Measurements from ENCODE around the gene MAP3K2.
A peak's percentile ranks its signal among the peaks of the same experiment; 100 is the strongest.
"Not testable (repeated sequence)": the region's sequence is repeated elsewhere in the genome, so short reads cannot be mapped to it uniquely, and the experiment has no call there.

The MAP3K2 gene

DNA sequence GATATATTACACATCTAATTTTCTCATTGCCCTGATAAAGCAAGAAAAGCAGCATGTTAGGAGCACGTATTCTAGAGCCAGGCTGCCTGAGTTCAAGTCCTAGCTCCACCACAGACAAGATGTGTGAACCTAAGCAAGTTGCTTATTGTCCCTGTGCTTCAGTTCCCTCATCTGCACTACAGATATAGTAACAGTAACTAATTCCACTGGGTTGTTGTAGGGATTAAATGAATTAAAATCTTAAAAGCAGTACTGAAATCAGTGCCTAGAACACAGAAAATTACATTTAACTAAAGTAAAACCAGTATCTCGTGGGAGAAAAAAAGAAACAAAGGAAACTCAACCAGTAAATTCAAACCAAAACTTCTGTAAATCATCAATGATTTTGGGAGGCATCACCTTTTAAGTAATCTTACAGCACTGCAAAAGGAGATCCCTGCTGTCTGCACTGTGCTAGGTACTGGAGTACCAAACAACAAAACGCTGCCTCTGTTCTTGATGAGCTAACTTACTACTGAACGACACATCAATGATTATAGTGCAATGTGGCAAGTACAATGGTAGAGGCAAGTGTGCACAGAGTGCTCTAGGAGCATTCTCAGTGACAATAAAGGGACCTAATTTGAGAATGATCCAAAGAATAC, 7.9 kb downstream of the MAP3K2 start:
- DNase-seq = no peak

DNA sequence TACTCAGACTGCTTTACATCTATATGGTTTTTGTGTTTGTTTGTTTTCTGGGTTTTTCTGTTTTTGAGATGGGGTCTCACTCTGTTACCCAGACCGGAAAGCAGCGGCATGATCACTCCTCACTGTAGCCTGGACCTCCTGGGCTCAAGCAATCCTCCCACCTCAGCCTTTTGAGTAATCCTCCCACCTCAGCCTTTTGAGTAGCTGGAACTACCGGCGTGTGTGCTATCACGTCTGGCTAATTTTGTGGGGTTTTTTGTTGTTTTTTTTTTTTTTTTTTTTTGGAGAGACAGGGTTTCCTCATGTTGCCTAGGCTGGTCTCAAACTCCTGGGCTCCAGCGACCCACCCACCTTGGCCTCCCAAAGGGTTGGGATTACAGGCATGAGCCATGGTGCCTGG, 9.1 kb downstream of the MAP3K2 start:
- DNase-seq = peak in 1 of 2 donors; percentile 24

DNA sequence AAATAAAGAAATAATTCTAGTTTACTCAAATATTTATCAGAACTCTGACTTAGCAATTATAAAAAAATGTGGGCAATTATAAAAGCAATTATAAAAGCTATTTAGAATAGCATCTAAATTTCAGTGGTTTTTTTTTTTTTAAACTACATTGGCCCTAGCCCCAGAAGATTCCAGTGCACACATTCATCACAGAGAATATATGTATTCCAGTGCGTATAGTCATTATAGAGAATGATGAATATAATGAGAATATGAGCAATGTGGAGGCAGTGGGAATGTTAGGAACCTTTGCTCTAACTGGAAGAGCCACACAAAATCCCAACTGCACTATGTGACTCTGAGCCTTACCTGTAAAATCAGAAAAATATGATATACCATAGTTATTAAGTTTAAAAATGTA, 10.5 kb downstream of the MAP3K2 start:
- DNase-seq = no peak

DNA sequence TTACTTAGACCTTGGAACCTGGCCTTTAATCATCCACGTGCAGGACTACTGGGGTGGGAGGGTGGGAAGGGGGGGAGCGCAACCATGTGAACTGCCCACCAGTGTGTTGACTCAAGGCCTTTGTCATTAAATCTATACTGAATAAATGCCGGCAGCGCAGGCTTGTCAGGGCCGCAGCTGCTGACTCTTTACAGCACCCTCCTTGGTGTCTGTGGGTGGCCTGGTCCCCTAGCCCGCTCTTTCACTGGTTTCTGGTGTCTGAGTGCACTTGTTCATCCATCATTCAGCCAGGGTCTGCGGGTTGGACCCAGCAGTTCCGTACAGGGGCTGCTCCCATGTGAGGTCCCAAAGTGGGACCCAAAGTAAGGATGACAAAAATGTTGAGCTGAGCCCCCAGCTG, 11.5 kb downstream of the MAP3K2 start:
- no peak for DNase-seq

DNA sequence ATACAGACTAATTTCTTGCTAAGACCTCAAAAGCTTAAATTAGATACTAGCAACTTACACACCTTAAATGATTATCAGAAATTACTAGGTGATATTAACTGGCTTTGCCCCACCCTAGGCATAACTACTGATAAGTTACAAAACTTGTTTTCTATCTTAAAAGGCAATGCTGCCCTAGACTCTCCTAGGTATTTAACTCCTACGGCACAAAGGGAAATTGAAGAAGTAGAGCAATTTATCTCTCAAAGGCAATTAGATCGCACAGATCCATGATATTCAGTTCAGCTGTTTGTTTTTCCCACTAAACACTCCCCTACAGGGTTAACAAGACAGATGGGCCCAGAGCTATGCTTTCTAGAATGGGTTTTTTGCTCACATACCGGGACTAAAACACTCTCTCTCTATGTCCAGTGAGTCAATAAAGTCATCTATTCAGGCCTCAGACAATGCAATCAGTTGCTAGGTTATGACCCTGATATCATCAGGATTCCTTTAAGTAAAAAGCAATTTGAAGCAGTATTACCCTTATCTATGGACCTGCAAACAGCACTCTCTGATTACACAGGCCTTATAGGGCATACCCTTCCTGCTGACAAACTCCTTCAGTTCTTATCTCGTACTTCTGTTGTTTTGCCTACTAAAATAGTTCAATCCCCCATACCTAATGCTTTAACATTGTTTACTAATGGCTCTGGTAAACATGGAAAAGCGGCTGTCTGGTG, 14.3 kb downstream of the MAP3K2 start:
- DNase-seq = no peak

DNA sequence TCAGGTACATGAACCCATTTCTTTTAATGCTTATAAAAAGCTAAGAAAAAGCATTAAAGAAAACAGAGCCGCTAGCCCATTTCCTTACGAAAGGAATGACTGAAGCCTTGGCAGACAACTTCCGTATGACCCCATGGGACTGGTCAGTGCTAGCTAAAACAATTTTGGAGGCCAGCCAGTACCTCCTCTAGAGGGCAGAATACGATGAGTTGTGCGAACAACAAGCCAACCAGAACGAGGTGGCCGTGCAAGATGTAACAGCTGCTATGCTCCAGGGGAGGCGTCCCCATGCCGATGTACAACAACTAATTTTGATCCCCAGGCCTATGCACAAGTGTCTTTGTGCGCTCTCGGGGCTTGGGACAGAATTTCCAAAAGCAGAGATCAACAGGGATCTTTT, 16.7 kb downstream of the MAP3K2 start:
- peak in 1 of 2 donors; percentile 7 for DNase-seq

DNA sequence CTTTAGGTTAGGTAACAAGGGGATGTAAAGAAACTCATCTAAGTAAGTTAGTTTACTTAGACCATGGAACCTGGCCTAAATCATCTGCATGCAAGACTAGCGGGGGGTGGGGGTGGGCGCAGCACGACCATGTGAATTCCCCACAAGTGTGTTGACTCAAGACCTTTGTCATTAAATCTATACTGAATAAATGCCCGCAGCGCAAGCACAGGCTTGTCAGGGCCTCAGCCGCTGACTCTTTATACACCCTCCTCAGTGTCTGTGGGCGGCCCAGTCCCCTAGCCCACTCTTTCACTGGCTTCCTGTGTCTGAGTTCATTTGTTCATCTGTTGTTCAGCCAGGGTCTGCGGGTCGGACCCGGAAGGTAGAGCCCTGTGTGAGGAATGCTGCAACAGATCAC, 17.8 kb downstream of the MAP3K2 start:
- no peak for DNase-seq

DNA sequence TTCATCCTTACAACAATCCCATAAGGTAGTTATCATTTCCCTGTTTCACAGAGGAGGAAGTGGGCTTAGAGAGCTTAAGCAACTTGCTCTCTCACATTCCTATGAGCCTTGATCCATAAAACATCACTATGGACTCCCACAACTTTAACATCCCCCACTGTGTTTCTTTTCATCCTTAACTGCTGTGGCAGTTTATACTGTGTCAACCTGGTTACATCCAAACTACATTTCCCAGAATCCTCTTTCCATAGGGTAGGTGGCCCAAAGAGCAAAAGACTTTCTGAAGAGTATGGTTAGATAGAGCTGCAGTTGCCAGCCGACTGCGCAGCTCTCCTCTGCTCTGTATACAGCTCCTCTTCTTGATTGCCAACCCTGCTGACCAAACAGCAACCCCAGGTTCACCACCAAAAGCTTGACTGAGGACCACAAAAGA, 22.5 kb downstream of the MAP3K2 start:
- peak; percentile 25 to 27 for DNase-seq

DNA sequence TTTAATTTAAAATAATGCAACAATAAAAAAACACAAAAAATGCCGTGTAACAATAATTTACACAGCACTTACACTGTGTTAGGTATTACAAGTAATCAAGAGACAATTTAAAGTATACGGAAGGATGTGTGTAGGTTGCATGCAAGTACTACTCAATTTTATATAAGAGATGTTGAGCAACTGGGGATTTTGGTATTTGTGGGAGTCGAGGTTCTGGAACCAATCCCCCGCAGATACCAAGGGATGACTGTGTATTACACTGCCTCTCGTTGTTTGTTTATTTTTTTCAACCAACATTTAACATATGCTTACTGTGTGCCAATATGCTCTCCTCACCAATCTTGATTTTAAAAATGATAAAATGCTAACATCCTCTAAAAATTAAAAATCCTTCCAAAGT, 24.8 kb downstream of the MAP3K2 start:
- peak; percentile 54 to 61 for DNase-seq

DNA sequence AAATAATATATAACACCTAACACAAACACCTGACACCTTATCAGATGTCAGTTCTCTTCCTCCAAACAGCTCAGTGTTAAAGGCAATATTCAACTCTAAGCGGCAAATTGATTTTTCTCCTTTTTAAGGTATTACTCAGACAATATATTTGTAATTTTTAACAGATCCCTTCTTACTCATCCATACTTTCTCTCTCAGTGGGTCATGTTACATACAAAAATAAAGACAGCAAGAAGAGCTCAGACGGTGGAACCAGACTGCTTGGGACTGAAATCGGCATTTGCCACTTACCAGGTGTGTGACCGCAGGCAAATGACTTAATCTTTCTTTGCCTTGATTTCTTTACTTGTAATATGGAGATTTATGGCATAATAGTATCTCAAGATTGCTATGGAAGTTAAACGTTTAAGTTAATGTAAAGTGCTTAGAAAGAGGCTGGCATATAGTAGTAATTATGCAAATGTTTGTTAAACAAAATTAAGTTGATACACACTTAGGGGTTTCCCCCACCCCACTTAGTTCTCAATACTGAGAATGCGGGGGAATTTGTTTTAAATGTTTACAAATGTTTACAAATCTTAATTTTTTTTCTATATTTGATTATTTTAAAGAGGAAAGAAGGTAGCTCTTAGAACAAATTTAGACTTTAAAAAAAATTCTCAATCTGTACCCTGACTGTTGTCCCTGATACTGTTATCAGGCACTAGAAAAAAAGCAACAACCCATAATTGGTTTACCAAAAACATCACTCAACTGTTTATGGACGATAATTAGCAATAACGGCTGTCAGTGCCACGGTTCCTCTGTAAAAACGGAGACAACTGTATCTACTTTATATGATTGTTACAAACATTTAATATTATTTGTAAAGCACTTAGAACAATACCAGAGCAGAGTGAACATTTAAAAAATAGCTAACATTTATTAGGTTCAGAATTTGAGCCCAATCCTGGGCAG, 25.6 kb downstream of the MAP3K2 start:
- DNase-seq = no peak

DNA sequence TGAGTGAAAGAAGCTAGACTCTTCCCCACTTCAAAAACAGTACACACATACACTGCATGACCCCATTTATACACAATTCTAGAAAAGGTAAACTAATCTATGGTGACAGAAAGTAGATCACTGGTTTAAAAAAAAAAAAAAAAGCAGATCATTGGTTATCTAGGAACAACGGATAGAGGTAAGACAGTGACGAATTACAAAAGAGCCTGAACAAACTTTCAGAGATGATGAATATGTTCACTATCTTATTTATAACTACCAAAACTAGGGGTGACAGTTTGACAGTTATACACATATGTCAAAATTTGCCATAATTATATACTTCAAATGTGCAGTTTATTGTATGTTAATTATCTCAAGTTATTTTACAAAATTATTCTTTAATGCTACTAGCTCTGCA, 27.5 kb downstream of the MAP3K2 start:
- DNase-seq = no peak

DNA sequence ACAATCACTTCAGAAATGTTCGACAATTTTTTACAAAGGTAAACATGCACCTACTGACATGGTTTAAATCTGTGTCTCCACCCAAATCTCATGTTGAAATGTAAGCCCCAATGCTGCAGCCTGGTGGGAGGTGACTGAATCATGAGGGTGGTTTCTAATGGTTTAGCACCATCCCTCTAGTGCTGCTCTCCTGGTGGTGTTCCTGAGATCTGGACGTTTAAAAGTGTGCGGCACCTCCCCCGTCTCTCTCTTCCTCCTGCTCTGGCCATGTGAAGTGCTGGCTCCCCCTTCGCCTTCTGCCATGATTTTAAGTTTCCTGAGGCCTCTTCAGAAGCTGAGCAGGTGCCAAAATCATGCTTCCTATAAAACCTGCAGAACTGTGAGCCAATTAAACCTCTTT, 28.3 kb downstream of the MAP3K2 start:
- no peak for DNase-seq

DNA sequence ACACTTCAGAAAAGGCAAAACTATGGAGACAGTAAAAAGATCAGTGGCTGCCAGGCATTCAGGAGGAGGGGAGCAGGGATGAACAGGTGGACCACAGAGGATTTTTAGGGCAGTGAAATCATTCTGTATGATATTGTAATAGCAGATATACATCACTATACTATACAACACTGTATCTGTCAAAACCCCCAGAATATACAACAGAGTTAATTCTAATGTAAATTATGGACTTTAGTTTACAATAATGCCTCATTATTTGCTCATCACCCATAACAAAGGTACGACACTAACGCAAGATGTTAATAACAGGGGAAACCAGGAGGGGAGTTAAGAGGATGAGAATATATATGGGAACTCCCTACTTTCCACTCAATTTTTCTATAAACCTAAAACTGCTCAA, 28.8 kb downstream of the MAP3K2 start:
- no peak for DNase-seq

DNA sequence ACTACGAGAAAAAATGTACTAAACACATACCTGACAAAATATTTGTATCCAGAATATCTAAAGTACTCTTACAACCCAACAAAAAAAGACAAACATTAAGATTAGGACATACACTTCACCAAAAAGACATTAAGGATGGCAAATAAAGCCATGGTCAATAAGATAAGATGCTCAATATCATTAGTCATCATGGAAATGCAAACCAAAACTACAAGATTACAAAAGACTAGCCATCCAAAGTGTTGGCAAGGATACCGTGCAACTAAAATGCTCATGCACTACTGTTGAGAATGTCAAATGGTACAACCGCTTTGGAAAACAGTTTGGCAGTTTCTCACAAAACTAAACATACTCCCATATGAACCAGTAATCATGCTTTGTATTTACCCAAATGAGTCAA, 29.7 kb downstream of the MAP3K2 start:
- no peak for DNase-seq

DNA sequence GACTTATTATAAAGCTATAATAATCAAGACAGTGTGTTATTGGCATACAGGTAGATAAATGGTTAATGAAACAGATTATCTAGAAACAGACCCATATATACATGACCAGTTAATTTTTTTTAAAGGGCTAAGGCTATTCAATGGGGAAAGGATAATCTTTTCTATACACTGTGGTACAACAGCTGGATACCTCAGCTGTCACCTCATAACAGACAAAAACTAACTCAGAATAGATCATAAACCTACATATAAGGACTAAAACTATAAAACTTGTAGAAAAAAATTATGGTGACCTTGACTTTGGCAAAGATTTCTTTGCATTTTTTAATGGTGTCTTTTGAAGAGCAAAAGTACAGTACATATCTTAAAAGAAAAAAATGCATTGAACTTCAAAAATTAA, 30.2 kb downstream of the MAP3K2 start:
- no peak for DNase-seq

DNA sequence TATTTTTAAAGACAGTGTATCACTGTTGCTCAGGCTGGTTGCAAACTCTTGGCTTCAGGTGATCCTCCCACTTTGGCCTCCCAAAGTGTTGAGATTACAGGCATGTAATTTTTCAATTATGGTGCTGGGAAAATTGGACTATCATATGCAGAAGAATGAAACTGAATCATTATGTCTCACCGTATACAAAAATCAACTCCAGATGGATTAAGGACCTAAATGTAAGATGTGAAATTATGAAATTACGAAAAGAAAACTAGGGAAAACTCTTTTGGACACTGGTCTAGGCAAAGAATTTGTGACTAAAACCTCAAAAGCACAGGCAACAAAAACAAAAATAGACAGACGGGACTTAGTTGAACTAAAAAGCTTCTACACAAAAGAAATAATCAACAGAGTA, 31.2 kb downstream of the MAP3K2 start:
- DNase-seq = no peak

DNA sequence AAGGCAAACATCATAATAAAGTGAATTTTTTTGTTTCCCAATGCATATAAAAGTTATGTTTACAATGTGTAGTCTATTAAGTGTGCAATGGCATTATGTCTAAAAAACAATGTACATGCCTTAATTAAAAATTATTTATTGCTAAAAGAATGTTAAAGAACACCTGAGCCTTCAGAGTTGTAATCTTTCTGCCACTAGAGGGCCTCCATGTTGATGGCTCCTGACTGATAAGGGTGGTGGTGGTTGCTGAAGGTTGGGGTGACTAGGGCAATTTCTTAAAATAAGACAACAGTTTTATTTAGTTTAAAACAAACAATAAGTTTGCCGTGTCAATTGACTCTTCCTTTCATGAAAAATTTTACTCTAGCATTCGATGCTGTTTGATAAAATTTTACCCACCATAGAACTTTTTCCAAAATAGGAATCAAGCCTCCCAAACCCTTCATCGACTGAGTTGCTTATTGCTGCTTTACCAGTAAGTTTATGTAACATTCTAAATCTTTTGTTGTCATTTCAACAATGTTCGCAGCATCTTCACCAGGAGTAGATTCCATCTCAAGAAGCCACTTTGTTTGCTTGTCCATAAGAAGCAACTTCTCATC, 32.3 kb downstream of the MAP3K2 start:
- DNase-seq = peak in 1 of 2 donors; percentile 16

DNA sequence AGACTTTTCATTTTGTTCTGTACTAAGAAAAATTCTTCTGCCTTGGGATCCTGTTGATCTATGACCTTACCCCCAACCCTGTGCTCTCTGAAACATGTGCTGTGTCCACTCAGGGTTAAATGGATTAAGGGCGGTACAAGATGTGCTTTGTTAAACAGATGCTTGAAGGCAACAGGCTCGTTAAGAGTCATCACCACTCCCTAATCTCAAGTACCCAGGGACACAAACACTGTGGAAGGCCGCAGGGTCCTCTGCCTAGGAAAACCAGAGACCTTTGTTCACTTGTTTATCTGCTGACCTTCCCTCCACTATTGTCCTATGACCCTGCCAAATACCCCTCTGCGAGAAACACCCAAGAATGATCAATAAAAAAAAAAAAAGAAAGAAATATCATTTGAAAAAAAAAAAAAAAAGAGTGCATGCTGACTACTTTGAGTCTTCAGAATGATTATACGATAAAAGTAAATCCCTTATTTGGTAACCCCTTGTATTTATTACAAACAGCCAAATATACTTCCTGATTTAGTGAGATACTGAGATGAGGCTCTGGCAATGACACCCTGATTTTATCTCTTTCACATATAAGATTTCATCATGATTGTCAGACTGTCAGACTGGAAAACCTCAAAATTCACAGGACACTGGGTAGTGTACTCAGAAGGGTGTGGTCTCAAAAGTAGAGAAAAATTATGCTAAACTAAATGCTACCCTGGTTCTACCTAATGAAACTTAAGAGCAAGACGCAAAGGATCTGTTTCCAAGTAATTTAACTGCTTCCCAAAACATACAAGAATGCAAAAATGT, 33.7 kb downstream of the MAP3K2 start:
- peak; percentile 11 to 69 for DNase-seq

DNA sequence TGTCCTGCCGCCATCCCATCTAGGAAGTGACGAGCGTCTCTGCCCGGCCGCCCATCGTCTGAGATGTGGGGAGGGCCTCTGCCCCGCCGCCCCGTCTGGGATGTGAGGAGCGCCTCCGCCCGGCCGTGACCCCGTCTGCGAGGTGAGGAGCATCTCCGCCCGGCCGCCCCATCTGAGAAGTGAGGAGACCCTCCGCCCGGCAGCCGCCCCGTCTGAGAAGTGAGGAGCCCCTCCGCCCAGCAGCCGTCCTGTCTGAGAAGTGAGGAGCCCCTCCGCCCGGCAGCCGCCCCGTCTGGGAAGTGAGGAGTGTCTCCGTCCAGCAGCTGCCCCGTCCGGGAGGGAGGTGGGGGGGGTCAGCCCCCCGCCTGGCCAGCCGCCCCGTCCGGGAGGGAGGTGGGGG, 34.6 kb downstream of the MAP3K2 start:
- not testable (repeated sequence) for DNase-seq

DNA sequence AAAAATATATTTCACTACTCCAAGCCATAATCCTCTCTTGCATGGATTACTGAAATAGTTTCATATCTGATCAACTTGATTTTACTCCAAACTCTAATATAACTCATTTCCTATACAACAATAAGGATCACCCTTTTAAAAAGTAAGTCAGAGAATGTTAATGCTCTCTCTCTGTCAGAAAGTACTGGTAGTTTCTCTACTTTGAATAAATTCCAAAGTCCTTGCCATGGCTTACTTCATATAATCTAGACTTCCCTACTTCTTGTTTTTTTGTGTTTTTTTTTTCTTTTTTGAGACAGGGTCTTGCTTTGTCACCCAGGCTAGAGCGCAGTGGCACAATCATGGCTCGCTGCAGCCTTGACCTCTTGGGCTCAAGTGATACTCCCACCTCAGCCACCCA, 36.2 kb downstream of the MAP3K2 start:
- no peak for DNase-seq

DNA sequence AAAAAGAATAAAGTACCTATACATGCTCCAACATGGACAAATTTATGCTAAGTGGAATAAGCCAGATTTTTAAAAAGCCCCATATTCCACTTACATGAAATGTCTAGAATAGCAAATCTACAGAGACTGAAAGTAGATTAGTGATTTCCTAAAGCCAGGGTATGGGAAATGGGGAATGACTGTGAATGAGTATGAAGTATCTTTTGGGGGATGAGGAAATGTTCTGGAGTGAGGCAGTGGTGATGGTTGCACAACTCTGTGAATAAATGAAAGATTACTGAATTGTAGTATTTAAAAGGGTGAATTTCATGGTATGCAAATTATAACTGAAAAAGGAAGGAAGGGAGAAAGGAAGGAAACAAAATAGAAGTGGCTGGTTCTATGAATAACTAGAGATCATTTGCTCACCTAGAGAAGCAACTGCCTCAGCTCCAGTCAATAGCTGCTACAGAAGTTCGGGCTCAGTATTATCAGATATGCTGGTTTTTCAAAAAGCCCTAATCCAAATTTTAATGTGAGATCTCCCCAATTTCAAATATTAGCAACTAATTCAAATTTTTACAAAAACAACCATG, 39.3 kb downstream of the MAP3K2 start:
- DNase-seq = peak in 1 of 2 donors; percentile 16

All from inflammatory macrophage (primary cell).